ENCODE measurements around the gene FCGR1A.
"Not testable (repeated sequence)": the region's sequence is repeated elsewhere in the genome, so short reads cannot be mapped to it uniquely, and the experiment has no call there.

DNA sequence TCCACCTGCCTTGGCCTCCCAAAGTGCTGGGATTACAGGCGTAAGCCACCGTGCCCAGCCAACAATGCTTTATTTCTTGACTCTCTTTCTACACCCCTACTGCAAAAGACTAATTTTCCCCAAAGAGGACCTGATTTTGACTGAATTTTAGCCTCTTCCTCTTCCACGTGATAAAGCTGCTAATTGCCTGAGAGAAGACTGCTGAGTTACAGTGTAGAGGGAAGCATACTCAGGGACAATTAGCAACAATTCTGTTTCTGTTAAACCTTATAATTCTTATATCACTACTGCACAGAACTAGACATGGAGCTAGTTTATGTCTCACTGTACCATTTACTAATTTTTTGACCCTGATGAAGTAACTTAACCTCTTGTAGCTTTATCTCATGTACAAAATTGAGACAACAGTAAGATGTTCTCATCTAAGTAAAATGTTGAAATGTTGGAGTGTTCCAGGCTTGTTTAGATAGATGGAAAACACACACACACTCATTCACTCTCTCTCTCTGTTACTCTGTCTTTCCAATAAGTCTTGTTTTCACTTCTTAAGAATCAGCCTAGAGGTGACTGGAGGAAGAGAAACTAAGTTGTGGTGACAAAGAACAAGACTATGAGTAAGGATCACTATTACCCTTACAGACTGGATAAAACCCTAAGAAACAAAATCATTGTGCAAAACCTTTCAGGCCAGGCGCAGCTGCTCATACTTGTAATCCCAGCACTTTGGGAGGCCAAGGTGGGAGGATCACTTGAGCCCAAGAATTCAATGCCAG is 10.7 kb upstream of the FCGR1A start:
- TF ChIP-seq REST (IDR thresholded peaks at IDR 0.05; ENCODE audit: low read depth); POLR2A (IDR thresholded peaks at IDR 0.05; ENCODE audit: borderline replicate concordance, extremely low read depth, insufficient read depth, insufficient read length); POLR2AphosphoS5 (IDR thresholded peaks at IDR 0.05; ENCODE audit: low read depth, low read length); CEBPB (IDR thresholded peaks at IDR 0.05; ENCODE audit: low read depth); FOSL1 (IDR thresholded peaks at IDR 0.05; ENCODE audit: low read depth); EZH2 (IDR thresholded peaks at IDR 0.05); TCF7L2 (IDR thresholded peaks at IDR 0.05; ENCODE audit: borderline replicate concordance, extremely low read depth, insufficient read depth, insufficient read length): not testable (repeated sequence)
- TF ChIP-seq, protein P1, sequence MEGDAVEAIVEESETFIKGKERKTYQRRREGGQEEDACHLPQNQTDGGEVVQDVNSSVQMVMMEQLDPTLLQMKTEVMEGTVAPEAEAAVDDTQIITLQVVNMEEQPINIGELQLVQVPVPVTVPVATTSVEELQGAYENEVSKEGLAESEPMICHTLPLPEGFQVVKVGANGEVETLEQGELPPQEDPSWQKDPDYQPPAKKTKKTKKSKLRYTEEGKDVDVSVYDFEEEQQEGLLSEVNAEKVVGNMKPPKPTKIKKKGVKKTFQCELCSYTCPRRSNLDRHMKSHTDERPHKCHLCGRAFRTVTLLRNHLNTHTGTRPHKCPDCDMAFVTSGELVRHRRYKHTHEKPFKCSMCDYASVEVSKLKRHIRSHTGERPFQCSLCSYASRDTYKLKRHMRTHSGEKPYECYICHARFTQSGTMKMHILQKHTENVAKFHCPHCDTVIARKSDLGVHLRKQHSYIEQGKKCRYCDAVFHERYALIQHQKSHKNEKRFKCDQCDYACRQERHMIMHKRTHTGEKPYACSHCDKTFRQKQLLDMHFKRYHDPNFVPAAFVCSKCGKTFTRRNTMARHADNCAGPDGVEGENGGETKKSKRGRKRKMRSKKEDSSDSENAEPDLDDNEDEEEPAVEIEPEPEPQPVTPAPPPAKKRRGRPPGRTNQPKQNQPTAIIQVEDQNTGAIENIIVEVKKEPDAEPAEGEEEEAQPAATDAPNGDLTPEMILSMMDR (IDR thresholded peaks at IDR 0.05 in 2 of 3, conservative IDR thresholded peaks at IDR 0.05 in 1 of 3; ENCODE audit: borderline replicate concordance in 1 of 3, insufficient read depth in 1 of 3, low read depth in 2 of 3, low read length in 2 of 3): not testable (repeated sequence)

Data from HCT116 (cell line).